Measurements from ENCODE around the gene RAB6A. TPM values are rescaled to one million over a fixed set of nuclear protein-coding genes. Genes with fewer than 3 reads are reported as not detected.

Gene RAB6A
- total RNA-seq, 1 experiment from 2014 or later: 92.3 TPM

GRCh38 chr11:73716153-73717056 lies 44.5 kb downstream of the RAB6A start:
- Mint-ChIP-seq H3K9me3 (ENCODE audit: low read depth, unreplicated experiment) (no peaks in the 10 kb centered on the region), H3K27me3 (ENCODE audit: unreplicated experiment) (no peaks in the 10 kb centered on the region), H3K36me3 (ENCODE audit: insufficient read depth, unreplicated experiment) (no peaks in the 10 kb centered on the region), H3K4me3 (ENCODE audit: low read depth, unreplicated experiment) (no peak overlapping the region), H3K27ac (ENCODE audit: unreplicated experiment) (no peak overlapping the region), H3K4me1 (ENCODE audit: low read depth, unreplicated experiment) (no peaks in the 10 kb centered on the region)
- BruUV-seq (replicated peaks): no TSS peak
- no peak for DNase-seq
- intact Hi-C loops (cut with micrococcal nuclease; ENCODE audit: unreplicated experiment): no loop called here
- no peak for TF ChIP-seq CTCF (IDR thresholded peaks at IDR 0.05; ENCODE audit: unreplicated experiment)
- CTCF ChIA-PET: no interaction called here

- CTCF ChIA-PET: interaction anchor here (0.8 kb wide), 1 partner anchor 64 kb away, joined by 3 read pairs; no protein-coding TSS in a partner anchor
- no peak overlapping the region for H3K27ac Mint-ChIP-seq (ENCODE audit: unreplicated experiment)
These were observed 45.3 kb downstream of the RAB6A start for GRCh38 chr11:73715541-73715940.

GRCh38 chr11:73710964-73711363 lies 49.9 kb downstream of the RAB6A start:
- Mint-ChIP-seq H3K27ac (ENCODE audit: unreplicated experiment) (no peak overlapping the region), H3K27me3 (ENCODE audit: unreplicated experiment) (no peaks in the 10 kb centered on the region)

More at GRCh38 chr11:73715541-73715940, 45.3 kb downstream of the RAB6A start:
- BruUV-seq (replicated peaks): no TSS peak
- H3K4me3 Mint-ChIP-seq (ENCODE audit: low read depth, unreplicated experiment): no peak overlapping the region
- H3K36me3 Mint-ChIP-seq (ENCODE audit: insufficient read depth, unreplicated experiment): no peaks in the 10 kb centered on the region
- no peaks in the 10 kb centered on the region for H3K27me3 Mint-ChIP-seq (ENCODE audit: unreplicated experiment)
- no peaks in the 10 kb centered on the region for H3K9me3 Mint-ChIP-seq (ENCODE audit: low read depth, unreplicated experiment)
- no peaks in the 10 kb centered on the region for H3K4me1 Mint-ChIP-seq (ENCODE audit: low read depth, unreplicated experiment)
- intact Hi-C loops (cut with micrococcal nuclease; ENCODE audit: unreplicated experiment): no loop called here
- no peak for DNase-seq
- no peak for TF ChIP-seq CTCF (IDR thresholded peaks at IDR 0.05; ENCODE audit: unreplicated experiment)

GRCh38 chr11:73705053-73705452 lies 55.8 kb downstream of the RAB6A start:
- no peak for DNase-seq
- Mint-ChIP-seq H3K36me3 (ENCODE audit: insufficient read depth, unreplicated experiment) (peaks cover 15% of the 10 kb centered on the region), H3K4me1 (ENCODE audit: low read depth, unreplicated experiment) (no peaks in the 10 kb centered on the region), H3K4me3 (ENCODE audit: low read depth, unreplicated experiment) (no peak overlapping the region), H3K9me3 (ENCODE audit: low read depth, unreplicated experiment) (no peaks in the 10 kb centered on the region), H3K27me3 (ENCODE audit: unreplicated experiment) (no peaks in the 10 kb centered on the region), H3K27ac (ENCODE audit: unreplicated experiment) (no peak overlapping the region)
- CTCF ChIA-PET: no interaction called here
- BruUV-seq (replicated peaks): no TSS peak
- no peak for TF ChIP-seq CTCF (IDR thresholded peaks at IDR 0.05; ENCODE audit: unreplicated experiment)
- intact Hi-C loops (cut with micrococcal nuclease; ENCODE audit: unreplicated experiment): no loop called here

More at GRCh38 chr11:73710964-73711363, 49.9 kb downstream of the RAB6A start:
- intact Hi-C loops (cut with micrococcal nuclease; ENCODE audit: unreplicated experiment): no loop called here
- Mint-ChIP-seq H3K4me1 (ENCODE audit: low read depth, unreplicated experiment) (no peaks in the 10 kb centered on the region), H3K4me3 (ENCODE audit: low read depth, unreplicated experiment) (no peak overlapping the region), H3K36me3 (ENCODE audit: insufficient read depth, unreplicated experiment) (no peaks in the 10 kb centered on the region), H3K9me3 (ENCODE audit: low read depth, unreplicated experiment) (no peaks in the 10 kb centered on the region)
- CTCF ChIA-PET: interaction anchor here (0.7 kb wide), 1 partner anchor 183 kb away, joined by 3 read pairs; no protein-coding TSS in a partner anchor
- no peak for TF ChIP-seq CTCF (IDR thresholded peaks at IDR 0.05; ENCODE audit: unreplicated experiment)
- no peak for DNase-seq
- BruUV-seq (replicated peaks): no TSS peak

All from Calu3 (cell line).